GM19238 (cell line): ENCODE data around the gene WDR46.
A peak's percentile ranks its signal among the peaks of the same experiment; 100 is the strongest.

ENCODE experiments used
- DNase-seq: peaks from one replicate; pipeline ENCODE4 v3.0.0; 2011; ENCODE audit warnings: low spot score; ENCODE audit not compliant: insufficient read length

The WDR46 gene

DNA sequence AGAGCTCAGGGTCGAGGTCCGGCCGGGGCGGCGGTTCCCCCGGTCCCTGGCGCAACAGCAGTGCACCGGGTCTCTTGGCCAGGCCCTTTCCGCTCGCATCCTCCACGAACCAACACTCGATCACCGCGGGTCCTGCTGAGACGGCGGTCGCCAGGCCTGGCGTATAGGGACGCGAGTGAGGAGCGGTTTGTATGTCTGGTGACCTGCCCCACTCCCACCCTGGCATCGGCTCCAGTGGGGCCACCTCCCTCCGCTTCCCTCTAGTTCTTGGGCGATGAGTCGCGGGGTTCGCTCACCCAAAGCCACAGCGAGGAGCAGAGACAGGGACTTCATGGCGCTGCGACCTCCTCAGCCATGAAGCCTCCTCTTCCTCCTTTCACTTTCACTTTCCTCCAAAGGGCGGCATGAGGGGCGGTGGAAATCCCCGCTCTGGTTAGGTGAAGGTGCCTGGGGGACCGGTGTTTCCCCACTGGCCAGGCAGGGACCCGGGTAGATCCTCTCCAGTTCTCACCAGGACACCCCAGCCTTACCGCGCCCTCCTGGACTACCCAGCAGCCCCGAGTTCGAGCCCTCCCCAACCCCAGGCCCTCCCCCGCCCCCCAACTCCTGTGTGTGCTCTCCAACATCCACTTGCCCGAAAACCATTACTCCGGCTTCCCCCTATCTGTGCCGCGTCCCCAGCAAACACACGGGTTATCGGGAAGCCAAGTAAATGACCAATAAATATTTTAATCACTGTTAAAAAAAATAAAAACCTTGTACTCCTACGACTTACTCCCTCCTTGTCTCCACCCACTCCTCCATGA is 24.9 kb upstream of the WDR46 start, which contains the start of gene TAPBP:
Gene TAPBP (minus strand): TSS at position 370 of the 806 bp plus-strand sequence. CDS start 37 bp downstream, at position 333.
- DNase-seq = peak; percentile 78

GRCh38 chr6:33313105-33313708 is 24.2 kb upstream of the WDR46 start:
- DNase-seq = no peak

- DNase-seq = peak; percentile 83
Measured at GRCh38 chr6:33312361-33313104, 23.5 kb upstream of the WDR46 start.

- no peak for DNase-seq
Measured at GRCh38 chr6:33306356-33306755, 17.3 kb upstream of the WDR46 start.

- DNase-seq = no peak
Measured at GRCh38 chr6:33305052-33305451, 16.0 kb upstream of the WDR46 start.

DNA sequence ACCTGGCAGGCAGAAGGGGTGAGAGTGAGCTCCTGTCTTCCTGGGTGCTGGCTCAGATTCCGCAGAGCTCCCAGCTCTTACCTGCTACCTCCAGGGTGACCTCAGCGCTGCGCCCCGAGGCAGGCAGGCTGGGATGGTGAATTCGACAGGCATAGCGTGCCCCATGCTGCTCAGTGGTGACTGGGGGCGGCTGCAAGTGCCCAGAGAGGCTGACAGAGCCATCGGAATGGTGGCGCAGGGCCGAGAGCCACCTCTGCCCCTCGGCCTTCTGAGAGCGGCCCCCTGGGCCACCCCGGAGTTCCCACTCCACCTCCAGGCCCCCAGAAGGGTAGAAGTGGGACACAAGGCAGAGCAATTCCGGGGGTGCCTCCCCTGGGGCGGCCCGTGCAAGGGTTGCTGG is 15.2 kb upstream of the WDR46 start:
- no peak for DNase-seq

DNA sequence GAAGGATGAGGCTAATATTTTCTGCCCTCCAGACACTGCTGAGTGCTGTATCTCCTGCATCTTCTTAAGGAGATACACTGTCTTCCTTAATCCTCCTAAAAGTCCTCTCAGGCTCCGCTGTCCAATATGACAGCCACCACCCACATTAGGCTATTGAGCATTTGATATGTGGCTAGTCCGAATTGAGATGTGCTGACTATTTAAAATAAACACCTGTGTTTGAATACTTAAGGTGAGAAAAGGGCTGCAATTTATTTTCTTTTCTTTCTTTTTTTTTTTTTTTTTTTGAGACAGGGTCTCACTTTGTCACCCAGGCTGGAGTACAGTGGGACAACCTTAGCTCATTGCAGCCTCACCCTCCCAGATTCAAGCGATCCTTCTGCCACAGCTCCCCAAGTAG is 12.8 kb upstream of the WDR46 start:
- no peak for DNase-seq

GRCh38 chr6:33299237-33299944 is 10.4 kb upstream of the WDR46 start:
- peak; percentile 88 for DNase-seq

- DNase-seq = no peak
Measured at GRCh38 chr6:33298773-33299236, 9.8 kb upstream of the WDR46 start, which contains the start of gene RGL2. Gene RGL2 (minus strand): TSS chr6:33298942. CDS start chr6:33298610, 332 bp downstream.

DNA sequence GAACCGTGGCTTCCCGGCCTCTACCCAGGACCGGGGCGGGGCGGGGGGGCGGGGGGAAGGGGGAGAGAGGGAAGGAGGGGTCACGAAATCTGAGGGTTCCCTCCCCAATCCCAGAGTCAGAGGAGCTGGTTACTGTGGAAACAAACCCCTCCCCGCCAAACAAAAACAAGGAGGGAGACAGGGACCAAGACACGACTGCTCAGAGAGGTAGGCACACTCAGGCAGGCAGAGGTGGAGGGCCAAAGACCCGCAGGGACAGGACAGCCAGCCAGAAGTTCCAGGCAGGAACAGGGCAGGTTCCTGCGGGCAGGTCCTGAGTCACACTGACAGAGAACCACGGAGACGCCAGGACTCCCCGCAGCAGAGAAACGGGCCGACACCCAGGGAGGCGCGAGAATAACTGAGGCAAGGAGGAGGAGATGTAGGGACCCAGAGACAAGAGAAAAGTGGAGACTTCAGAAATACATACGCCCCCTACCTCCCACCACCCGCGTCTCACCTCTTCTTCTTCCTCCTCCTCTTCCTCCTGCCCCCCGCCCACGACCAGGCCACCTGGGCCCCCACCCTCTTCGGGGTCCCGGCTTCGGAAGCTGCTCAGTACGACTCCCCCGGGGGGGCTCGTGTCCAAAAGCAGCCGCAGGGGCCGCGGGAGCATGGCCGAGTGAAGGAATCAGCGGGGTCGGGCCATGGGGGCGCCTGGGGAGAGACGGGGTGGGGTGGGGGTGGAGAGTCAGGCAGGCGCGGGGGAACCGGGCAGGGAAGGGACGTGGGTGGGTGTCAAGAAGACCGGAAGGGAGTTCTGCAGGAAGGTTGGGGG is 9.1 kb upstream of the WDR46 start:
- DNase-seq = peak; percentile 62

DNA sequence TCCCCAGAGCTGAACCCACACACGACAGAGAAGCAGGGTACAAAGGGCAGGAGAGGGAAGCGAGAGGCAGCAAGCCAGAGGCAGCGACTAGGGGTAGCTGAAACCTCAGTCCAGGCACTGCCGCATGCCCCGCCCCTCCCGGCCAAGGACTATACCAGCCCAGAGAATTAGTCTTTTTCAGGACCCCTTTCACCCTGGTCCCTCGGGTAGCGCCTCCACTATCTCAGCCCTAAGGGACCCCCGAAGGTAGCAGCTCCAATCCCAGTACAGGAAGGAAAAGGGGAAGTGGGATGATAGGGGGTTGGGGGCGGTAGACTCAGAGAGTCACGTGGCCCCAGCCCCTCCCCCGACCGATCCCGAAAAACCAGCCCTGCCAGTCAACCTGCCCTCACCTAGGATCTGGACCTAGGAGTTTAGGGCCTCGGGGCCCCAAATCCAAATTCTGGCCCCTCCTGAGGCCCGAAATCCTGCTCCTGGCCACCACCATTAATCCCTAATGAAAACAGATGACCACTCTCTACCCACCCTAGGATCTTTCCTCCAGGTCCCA is 8.4 kb upstream of the WDR46 start:
- no peak for DNase-seq

DNA sequence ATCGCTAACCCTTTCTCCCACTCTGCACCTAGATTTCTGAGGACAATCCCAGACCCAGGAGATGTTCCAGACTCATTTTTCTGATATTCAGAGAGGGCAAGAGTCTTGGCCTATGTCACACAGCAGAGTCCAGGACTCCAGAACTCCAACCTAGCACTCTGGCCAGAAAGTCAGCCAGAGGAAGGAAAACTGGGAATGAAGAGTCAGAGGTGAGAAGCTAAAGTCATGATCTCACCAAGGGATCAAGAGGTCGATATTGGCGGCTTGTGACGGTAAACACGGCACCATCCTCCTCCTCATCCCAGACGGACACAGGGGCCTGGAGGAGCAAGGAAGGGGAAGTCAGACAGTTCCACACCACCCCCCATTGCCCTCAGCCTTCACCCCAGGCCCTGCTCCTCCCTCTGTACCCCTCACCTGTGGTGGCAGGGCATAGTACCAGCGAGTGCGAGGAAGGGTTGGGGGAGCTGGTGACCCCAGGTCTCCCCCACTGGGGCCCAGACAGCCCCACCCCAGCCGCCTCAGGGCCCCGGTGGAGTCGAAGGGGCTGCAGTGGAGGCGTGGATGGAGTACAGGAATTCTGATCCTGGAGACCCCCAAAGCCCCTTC is 7.9 kb upstream of the WDR46 start:
- no peak for DNase-seq

DNA sequence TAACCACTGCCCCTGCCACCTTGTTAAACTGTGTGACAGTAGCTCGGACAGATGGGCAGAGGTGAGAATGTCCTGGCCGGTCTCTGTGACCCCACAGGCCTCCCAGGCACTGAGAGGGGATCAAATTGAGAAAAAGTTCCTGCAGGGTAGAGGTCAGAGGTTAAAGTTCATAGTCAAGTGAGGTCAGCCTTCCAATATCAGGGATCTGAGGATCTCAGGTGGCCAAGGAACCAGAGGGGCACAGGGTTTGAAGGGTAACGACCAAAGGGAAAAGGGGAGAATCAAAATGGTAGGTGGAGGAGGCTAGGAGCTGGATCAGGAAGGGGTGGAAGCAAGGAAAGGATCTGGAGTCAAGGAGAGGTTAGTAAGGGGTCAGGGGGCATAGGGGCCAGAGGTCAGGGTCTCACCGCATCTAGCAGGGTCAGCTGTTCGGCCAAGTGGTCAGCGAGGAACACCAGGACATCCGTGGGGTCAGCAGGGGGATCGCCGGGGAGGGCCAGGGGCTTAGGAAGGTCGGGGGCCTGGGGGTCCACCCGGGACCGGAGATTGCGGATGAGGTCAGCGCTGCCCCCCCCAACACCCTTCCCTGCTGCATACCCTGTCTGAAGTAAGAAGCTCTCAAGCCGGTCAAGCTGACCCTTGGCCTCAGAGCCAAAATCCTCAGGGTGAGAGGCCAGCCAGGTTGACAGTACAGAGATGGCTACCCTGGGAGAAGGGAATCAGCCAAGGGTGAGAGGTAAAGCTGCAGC is 6.8 kb upstream of the WDR46 start:
- DNase-seq = no peak

GRCh38 chr6:33294086-33294823 is 5.2 kb upstream of the WDR46 start:
- no peak for DNase-seq

- no peak for DNase-seq
Measured at GRCh38 chr6:33292996-33293682, 4.1 kb upstream of the WDR46 start.

DNA sequence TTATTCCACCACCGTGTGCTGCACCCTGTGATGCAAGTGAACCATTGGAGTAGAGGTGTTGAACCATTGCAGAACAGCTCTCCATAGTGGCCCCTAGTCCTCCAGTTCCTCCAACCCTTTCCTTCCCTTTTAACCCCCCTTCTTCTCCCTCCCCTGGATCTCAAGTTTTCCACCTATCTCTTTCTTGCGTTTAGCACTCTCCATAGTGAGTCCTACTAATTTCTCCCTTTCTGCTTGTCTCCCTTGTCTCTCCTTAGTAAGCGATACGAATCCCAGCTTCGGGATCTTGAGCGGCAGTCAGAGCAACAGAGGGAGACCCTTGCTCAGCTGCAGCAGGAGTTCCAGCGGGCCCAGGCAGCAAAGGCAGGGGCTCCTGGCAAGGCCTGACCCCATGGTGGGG is 1.4 kb upstream of the WDR46 start:
- DNase-seq = no peak

DNA sequence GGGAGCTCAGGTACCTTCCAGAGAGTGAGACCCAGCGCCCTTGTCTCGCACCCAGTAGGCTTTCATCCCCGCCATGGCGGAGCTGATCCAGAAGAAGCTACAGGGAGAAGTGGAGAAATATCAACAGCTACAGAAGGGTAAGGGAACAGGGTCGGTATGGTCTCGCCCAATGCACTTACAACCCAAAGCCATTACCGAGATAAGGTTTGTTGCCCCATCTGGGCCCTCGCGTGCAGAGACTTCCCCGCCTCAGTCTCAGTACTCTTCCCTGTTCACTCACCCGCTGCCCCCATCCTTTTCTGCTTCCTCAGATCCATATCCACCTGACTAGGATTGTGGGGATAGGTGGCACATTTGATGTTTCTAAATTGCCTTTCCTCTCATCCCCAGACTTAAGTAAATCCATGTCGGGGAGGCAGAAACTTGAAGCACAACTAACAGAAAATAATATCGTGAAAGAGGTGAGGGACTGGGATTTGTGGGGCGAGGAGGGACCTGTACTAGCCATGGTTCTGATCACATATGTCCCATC is 811 bp upstream of the WDR46 start:
- no peak for DNase-seq
